Measurements from ENCODE around the gene UNC93A.

UNC93A gene

DNA sequence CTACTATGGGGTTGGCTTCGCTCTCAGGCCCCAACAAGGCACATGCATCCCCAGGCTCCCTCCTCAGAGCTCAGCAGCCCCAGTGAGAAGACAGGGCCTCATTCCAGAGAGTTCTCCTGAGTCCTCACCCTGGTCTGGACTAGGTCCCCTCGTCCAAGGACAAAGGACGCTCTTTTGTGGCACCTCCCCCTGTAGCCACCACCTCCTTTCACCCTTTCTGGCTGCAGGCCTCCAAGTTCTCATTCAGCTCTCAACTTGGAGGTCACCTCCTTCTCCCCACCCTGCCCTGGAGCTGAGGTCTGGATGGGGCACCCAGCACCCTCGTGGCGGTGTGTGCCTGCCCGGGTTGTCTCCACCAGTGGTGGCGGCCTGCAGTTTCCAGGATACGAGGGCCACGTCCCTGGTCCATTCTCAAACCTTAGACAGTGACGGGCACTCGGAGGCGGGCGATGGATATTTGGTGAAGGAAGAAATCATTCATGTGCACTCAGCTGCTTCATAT, 2.5 kb downstream of the UNC93A start:
- no peaks in the 10 kb centered on the region for H3K36me3 ChIP-seq (replicated peaks)
- no peaks in the 10 kb centered on the region for H3K9me3 ChIP-seq
- peaks cover 9% of the 10 kb centered on the region for H3K27me3 ChIP-seq (ENCODE audit: low read depth)
- no peaks in the 10 kb centered on the region for H3K4me1 ChIP-seq
- H3K4me3 ChIP-seq, result no peak overlapping the region
- DNase-seq (ENCODE audit: low spot score in 2 of 2), result no peak
- in situ Hi-C loops (cut with MboI; ENCODE audit: low sequenced_read_pairs), result no loop called here

DNA sequence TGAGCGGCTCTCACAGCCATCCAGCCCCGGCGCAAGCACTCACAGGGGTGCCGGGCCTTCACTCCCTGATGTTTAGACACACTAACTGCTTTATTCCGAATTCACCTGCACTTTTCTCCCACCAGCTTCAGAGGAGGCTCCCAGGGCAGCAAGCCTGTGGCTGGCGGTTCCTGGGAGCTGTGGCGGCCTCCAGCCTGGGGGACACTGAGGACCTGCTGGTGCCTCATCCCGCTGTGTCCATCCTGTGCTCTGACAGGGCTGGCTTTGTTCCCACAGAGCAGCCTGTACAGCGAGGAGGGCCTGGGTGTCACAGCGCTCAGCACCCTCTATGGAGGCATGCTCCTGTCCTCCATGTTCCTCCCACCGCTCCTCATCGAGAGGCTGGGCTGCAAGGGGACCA, 3.1 kb downstream of the UNC93A start:
- Histone ChIP-seq H3K27me3 (ENCODE audit: low read depth) (peaks cover 9% of the 10 kb centered on the region), H3K4me3 (no peak overlapping the region), H3K36me3 (replicated peaks) (no peaks in the 10 kb centered on the region), H3K4me1 (no peaks in the 10 kb centered on the region), H3K9me3 (no peaks in the 10 kb centered on the region)
- in situ Hi-C loops (cut with MboI; ENCODE audit: low sequenced_read_pairs), result no loop called here
- no peak for DNase-seq (ENCODE audit: low spot score in 2 of 2)

DNA sequence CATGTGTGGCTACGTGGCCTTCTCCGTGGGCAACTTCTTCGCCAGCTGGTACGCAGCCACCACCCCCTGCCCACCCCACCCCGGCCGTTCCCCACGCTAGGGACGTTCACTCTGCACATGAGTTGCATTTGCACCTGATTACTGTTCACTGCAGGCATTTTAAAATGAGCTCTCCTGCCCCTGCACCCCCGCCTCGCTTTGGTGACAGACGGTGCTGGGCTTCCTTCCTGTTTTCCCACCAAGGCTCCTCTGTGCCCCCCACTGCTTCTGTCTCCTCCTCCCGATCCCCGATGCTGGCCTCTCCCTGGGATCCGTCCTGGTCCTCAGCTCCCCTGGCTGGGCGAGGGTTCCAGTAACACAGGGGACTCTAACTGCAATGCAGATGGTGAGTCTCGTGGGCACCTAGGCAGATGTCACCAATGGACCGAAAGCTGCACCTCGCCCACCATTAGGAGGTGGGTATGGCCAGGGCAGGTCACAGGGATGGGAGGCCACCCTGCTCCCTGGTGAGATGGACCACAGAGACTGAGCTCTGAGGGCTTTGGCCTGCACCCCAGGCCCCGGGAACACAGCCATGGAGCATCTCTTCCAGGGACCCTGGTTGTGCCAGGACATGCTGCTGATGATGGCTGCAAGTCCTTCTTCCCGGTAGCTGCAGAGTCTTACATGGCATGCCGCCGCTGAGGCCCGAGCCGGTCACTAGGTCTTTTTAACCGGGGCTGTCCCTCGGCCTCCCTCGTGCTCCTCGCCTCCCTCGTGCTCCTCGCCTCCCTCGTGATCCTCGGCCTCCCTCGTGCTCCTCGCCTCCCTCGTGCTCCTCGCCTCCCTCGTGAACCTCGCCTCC, 3.8 kb downstream of the UNC93A start:
- Histone ChIP-seq H3K9me3 (no peaks in the 10 kb centered on the region), H3K4me1 (no peaks in the 10 kb centered on the region), H3K4me3 (no peak overlapping the region), H3K36me3 (replicated peaks) (no peaks in the 10 kb centered on the region), H3K27me3 (ENCODE audit: low read depth) (peaks cover 9% of the 10 kb centered on the region)
- in situ Hi-C loops (cut with MboI; ENCODE audit: low sequenced_read_pairs), result no loop called here
- no peak for DNase-seq (ENCODE audit: low spot score in 2 of 2)

DNA sequence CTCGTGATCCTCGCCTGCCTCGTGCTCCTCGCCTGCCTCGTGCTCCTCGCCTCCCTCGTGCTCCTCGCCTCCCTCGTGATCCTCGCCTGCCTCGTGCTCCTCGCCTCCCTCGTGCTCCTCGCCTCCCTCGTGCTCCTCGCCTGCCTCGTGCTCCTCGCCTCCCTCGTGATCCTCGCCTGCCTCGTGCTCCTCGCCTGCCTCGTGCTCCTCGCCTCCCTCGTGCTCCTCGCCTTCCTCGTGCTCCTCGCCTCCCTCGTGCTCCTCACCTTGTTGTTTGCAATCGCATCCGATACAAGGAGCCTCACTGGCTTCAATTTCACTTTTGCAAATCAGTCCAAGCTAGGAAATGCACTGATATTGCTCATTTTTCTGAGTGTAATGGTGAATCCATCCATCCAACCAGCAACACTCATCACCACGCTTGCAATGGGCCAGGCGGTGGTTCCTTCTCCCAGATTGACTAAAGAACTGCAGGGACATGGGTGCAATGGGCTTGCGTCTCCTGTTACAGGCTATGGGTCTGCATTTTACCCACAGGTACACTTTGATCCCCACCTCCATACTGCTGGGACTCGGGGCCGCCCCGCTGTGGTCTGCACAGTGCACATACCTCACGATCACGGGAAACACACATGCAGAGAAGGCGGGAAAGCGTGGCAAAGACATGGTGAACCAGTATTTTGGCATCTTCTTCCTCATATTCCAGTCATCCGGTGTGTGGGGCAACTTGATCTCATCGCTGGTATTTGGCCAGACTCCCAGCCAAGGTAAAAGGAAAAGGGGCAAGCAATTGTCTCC, 4.6 kb downstream of the UNC93A start:
- H3K27me3 ChIP-seq (ENCODE audit: low read depth), result peaks cover 9% of the 10 kb centered on the region
- H3K9me3 ChIP-seq, result no peaks in the 10 kb centered on the region
- H3K4me3 ChIP-seq, result no peak overlapping the region
- H3K4me1 ChIP-seq, result no peaks in the 10 kb centered on the region
- in situ Hi-C loops (cut with MboI; ENCODE audit: low sequenced_read_pairs), result no loop called here
- no peaks in the 10 kb centered on the region for H3K36me3 ChIP-seq (replicated peaks)
- no peak for DNase-seq (ENCODE audit: low spot score in 2 of 2)

DNA sequence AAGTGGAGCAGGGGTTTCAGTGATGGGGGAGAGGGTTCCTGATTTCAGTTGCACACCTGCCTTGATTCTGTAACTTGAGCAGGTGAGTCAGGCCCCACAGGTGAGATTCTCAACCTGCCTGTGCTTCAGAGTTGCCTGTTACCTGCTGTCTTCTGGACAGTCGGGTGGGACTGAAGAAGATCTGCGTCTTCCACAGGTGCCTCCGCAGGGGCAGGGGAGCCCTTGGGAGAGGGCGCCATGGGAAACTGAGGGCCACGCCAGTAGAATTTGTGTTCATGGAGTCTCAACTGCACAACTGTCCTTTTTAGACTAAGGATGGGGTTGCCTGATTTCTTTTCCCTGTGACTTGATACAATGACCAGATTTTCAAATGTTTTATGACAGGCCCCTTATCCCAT, 5.2 kb downstream of the UNC93A start:
- in situ Hi-C loops (cut with MboI; ENCODE audit: low sequenced_read_pairs), result no loop called here
- Histone ChIP-seq H3K27me3 (ENCODE audit: low read depth) (peaks cover 6% of the 10 kb centered on the region), H3K4me1 (no peaks in the 10 kb centered on the region), H3K9me3 (no peaks in the 10 kb centered on the region), H3K4me3 (no peak overlapping the region), H3K36me3 (replicated peaks) (no peaks in the 10 kb centered on the region)
- no peak for DNase-seq (ENCODE audit: low spot score in 2 of 2)

DNA sequence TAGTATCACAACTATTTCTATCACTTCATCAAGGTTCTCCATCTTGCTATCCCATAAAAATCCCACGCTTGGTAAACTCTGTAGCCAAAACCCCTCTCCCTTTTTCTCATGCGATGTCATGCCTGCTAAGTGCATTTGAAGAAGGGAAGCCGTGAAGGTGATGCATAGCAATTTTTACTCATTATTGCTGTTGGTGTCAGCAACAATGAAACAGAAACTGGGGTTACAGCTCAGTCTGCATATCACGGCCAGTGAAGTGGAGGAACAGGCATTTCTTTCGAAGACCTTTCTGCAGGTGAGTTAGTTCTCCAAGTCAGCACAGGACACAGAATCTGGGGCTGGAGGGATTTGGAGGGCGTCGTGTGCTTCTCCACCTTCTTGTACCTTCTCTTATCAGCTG, 5.8 kb downstream of the UNC93A start:
- H3K36me3 ChIP-seq (replicated peaks), result no peaks in the 10 kb centered on the region
- H3K4me1 ChIP-seq, result no peaks in the 10 kb centered on the region
- in situ Hi-C loops (cut with MboI; ENCODE audit: low sequenced_read_pairs), result no loop called here
- no peak overlapping the region for H3K4me3 ChIP-seq
- no peak for DNase-seq (ENCODE audit: low spot score in 2 of 2)
- H3K9me3 ChIP-seq, result no peaks in the 10 kb centered on the region
- H3K27me3 ChIP-seq (ENCODE audit: low read depth), result peaks cover 1% of the 10 kb centered on the region; the same call in 1 of the 2 replicates

DNA sequence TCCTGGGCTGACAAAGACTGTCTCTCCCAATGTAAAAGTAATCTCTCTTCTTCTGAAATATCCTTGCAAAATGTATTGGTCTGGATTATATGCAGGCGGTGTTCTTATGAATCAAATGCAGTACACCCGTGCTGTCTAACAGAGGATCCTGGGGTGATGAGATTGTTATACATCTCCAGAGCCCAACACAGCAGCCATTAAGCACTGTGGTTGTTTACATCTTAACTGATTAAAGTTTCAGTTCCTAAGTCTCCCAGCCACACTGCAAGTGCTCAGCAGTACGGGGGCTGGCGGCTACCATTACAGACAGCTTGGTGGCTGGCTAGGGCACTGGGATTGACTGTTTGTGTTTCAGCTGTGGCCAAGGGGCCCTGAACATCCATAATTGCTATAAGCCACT, 7.0 kb downstream of the UNC93A start:
- Histone ChIP-seq H3K4me3 (no peak overlapping the region), H3K4me1 (no peaks in the 10 kb centered on the region), H3K9me3 (no peaks in the 10 kb centered on the region), H3K36me3 (replicated peaks) (no peaks in the 10 kb centered on the region), H3K27me3 (ENCODE audit: low read depth) (no peaks in the 10 kb centered on the region)
- in situ Hi-C loops (cut with MboI; ENCODE audit: low sequenced_read_pairs), result no loop called here
- DNase-seq (ENCODE audit: low spot score in 2 of 2), result no peak

DNA sequence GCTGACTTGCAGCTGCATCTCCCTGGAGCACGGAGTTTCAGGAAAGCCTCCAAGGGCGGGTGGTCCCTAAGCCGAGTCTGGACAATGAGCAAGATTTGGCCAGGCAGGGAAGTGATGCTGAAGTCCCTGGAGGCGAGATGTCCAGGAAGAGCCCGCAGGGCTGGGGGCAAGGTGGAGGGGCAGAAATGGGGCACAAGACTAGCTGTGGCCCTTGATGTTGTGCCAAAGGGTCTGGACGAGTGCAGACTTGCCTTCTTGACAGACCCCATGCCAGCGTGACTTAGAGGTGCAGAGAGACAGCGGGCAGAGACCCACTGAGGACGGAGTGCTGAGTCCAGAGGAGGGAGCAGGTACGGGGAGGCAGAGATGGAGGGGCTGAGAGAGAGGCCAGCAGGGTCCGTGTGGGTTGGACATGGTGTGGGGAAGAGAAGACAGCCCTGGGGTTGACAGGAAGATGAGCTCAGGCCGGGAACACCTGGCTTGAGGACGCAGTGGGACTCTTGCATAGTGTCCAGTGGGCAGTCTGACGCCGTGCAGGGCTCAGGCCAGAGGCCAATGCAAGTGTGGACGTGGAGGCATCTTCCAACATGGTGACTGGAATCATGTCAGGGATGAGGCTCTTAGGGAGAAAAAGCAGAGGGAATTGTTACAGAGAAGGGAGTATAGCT, 8.7 kb downstream of the UNC93A start:
- Histone ChIP-seq H3K4me1 (no peaks in the 10 kb centered on the region), H3K36me3 (replicated peaks) (no peaks in the 10 kb centered on the region), H3K4me3 (no peak overlapping the region), H3K9me3 (no peaks in the 10 kb centered on the region), H3K27me3 (ENCODE audit: low read depth) (no peaks in the 10 kb centered on the region)
- DNase-seq (ENCODE audit: low spot score in 2 of 2), result no peak
- in situ Hi-C loops (cut with MboI; ENCODE audit: low sequenced_read_pairs), result no loop called here

DNA sequence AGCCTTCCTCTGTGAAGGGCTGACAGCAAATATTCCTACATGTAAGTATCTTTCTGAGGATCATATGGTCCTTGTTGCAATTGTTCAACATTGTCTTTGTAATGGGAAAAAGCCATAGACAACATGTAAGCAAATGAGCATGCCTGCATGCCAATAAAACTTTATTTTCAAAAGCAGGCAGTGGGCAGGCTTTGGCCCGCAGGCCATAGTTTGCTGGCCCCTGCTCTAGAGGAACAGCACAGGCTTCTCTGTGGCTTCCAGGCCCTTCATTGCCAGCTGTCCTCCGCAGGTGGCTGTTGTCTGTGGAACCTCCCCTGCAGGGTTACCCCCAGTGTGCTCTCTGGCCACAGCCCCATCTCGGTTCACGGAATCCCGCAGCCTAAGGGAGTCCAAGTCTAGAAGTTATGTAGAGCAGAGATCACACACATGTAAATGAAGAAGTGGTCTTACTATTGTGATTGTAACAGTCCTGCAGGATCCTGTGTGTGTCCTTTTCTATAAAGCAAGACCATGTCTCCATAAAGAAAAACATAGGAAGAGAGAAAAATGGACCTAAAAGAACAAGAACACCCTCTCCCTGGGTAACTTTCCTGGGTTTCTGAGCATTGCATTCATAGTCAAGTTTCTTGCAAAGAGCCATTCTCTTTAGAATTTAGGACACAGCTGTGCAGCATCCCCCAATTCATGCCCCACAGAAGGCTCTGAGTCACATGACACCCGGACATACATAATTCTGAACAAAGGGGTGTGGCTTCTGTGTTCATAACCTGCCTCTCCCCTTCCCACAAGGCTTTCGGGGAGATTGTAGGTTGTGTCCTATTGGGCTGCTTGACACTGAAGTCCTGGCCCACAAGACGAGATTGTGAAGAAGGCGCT, 10.0 kb downstream of the UNC93A start:
- no peak for DNase-seq (ENCODE audit: low spot score in 2 of 2)
- no peaks in the 10 kb centered on the region for H3K9me3 ChIP-seq
- in situ Hi-C loops (cut with MboI; ENCODE audit: low sequenced_read_pairs), result no loop called here

DNA sequence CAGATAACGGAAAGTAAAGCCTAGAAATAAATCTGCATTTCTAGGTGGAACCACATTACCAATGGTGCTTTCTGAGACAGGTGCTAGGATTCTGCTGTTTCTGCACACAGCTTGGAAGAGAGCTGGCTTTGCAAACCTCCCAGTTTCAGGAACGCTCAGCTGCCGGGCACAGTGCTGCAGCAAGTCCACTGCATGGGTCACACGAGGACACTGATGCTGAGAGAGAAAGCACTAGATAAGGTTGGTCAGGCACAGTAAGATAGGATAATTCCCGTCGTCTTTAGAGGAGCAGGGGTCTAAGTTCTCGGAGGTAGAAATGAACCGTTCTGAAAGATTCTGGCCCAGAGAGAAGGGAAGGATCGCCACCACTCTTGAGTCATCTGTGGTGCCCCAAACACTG, 11.0 kb downstream of the UNC93A start:
- no peak for DNase-seq (ENCODE audit: low spot score in 2 of 2)
- no peaks in the 10 kb centered on the region for H3K27me3 ChIP-seq (ENCODE audit: low read depth)
- no peaks in the 10 kb centered on the region for H3K9me3 ChIP-seq
- no peaks in the 10 kb centered on the region for H3K36me3 ChIP-seq (replicated peaks)
- no peaks in the 10 kb centered on the region for H3K4me1 ChIP-seq
- no peak overlapping the region for H3K4me3 ChIP-seq
- in situ Hi-C loops (cut with MboI; ENCODE audit: low sequenced_read_pairs), result no loop called here

More for the DNA sequence above, 10.0 kb downstream of the UNC93A start:
- Histone ChIP-seq H3K4me3 (no peak overlapping the region), H3K36me3 (replicated peaks) (no peaks in the 10 kb centered on the region), H3K27me3 (ENCODE audit: low read depth) (no peaks in the 10 kb centered on the region), H3K4me1 (no peaks in the 10 kb centered on the region)

DNA sequence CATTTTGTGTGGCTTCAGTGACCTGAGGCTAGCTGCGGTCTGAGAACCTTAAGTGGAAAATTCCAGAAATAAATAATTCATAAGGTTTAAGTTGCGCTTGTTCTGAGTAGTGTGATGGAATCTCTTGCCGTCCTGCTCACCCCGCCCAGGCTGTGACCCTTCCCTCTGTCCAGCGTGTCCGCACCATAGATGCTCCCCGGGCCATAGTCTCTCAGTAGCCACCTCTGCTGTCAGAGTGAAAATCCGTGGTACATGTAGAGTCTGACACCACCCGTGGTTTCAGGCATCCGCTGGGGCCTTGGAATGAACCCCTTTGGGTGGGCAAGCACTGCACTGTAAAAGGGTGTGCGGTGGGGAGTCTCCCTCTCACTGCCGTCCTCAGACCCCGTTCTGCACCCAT, 11.7 kb downstream of the UNC93A start:
- in situ Hi-C loops (cut with MboI; ENCODE audit: low sequenced_read_pairs), result no loop called here
- no peaks in the 10 kb centered on the region for H3K9me3 ChIP-seq
- H3K4me3 ChIP-seq, result no peak overlapping the region

DNA sequence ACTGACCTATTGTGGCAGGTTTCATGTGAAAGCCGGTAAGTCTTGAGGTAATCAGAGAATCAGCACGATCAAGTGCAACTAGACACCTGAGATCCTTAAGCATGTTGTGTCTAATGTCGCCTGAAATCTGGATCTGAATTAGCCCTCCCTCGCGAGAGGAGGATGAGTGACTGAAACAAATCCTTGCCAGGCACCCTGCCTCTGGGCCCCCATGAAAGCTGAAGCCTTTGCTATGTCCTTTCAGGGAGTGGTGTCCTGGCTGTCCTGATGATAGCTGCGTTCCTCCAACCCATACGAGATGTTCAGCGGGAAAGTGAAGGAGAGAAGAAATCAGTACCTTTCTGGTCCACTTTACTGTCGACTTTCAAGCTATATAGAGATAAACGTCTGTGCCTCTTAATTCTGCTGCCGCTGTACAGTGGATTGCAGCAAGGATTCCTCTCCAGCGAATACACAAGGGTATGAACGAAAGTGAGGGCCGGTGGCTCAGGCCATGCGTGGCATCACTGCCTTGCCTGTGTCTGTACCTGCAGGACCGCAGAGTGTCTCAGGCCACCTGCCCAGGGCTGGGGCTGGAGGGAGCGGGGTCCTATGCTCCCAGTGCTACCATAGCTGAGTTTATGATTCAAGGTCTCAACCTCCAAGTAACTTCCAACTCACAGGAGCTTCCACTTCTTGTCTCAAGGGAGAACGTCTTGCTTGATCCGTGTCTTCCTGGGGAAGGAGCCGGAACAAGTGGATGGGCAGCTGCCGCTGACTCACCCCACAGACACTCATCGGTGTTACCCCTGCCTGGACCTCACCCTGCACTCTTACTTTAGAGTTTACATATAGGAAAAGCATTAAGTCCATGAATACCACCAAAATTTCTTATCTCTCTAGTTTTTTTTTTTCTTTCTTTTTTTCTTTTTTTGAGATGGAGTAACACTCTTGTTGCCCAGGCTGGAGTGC, 12.8 kb downstream of the UNC93A start:
- DNase-seq (ENCODE audit: low spot score in 2 of 2), result no peak

More for the DNA sequence above, 11.7 kb downstream of the UNC93A start:
- no peak for DNase-seq (ENCODE audit: low spot score in 2 of 2)
- Histone ChIP-seq H3K36me3 (replicated peaks) (no peaks in the 10 kb centered on the region), H3K4me1 (no peaks in the 10 kb centered on the region), H3K27me3 (ENCODE audit: low read depth) (no peaks in the 10 kb centered on the region)

More for the DNA sequence above, 12.8 kb downstream of the UNC93A start:
- Histone ChIP-seq H3K36me3 (replicated peaks) (no peaks in the 10 kb centered on the region), H3K4me1 (no peaks in the 10 kb centered on the region), H3K4me3 (no peak overlapping the region), H3K27me3 (ENCODE audit: low read depth) (no peaks in the 10 kb centered on the region), H3K9me3 (no peaks in the 10 kb centered on the region)
- in situ Hi-C loops (cut with MboI; ENCODE audit: low sequenced_read_pairs), result no loop called here
